DMS79 treated with DMSO at 0.1 percent for 48 hours (cell line): Measurements from ENCODE around the gene C19orf67.
A peak's percentile ranks its signal among the peaks of the same experiment; 100 is the strongest.
"Not testable (repeated sequence)": the region's sequence is repeated elsewhere in the genome, so short reads cannot be mapped to it uniquely, and the experiment has no call there.

Experiments used
- DNase-seq: peaks from one replicate; lab custom pipeline; 2025; lab: John Stamatoyannopoulos, UW

Gene C19orf67

DNA sequence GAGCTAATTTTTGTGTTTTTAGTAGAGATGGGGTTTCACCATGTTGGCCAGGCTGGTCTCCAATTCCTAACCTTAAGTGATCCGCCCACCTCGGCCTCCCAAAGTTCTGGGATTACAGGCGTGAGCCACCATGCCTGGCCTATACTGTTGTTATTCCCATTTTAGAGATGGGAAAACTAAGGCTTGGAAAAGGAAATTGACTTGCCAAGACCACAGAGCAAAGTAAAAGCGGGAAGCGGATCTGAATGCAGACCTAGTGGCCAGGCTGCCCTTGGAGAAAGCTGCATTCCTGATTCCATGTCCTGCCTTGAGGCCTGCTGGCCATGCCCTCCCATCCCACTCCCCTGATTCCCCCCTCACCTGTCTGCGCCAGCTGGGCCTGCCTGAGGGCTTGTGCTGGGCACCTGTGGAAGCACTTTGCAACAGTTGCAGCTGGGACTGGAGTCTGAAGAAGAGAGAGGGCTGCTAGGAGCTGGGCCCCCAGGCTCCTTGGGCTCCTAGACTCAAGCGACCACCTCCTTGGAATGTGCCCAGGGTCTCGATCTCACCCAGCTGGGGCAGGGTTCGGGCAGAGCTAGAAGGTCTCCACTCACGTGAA is 29.4 kb downstream of the C19orf67 start:
- DNase-seq: no peak

- no peak for DNase-seq
Measured at GRCh38 chr19:14055396-14055795, 30.2 kb downstream of the C19orf67 start.

- DNase-seq: no peak
Measured at GRCh38 chr19:14054721-14055120, 30.9 kb downstream of the C19orf67 start.

- DNase-seq: no peak
Measured at GRCh38 chr19:14054099-14054498, 31.5 kb downstream of the C19orf67 start.

DNA sequence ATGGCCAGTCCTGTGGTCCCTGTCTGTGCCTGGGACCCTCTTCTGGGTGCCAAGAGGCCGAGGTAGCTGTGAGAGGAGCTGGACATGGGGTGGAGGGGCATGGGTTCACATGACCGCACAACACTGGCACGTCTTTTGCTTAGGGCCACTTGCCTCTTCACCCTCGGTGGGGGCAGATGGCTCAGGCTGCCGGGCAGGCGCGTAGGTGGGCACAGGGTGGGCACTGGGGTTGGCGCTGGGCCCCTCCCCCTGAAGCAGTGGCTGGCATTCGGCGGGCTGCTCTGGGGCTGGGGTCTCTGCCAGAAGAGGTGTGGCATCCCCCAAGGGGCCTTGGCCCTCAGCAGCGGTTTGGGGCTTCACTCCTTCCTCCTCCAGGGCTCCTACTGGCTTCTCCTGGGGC is 32.1 kb downstream of the C19orf67 start:
- no peak for DNase-seq

DNA sequence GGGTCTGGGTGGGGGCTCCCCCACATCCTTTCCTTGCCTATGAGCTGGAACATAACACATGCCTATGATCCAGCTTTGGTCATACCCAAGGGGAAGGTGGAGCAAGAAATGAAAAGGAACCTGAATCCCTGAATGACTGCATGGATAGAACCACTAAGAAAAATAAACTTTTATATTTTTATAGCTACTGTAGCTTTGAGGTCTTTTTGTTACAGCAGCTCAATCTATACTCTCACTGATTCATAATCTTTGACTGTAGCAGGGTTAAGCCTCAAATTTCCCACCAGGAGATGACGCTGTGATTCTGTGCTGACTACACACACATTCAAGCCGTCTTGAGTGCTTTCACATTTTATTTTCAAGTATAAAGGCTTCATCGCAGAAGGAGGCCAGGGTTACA is 32.6 kb downstream of the C19orf67 start:
- no peak for DNase-seq

DNA sequence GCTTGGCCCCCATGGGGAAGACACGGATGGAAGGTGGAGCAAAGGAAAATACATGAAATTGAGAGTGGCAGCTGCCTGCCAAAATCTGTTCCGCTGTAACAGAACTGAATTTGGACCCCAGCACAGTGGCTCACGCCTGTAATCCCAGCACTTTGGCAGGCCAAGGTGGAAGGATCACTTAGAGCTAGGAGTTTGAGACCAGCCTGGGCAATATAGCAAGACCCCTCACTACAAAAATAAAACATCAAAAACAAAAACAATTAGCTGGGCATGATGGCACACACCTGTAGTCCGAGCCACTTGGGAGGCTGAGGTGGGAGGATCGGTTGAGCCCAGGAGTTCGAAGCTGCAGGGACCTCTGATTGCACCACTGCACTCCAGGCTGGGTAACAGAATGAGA is 33.1 kb downstream of the C19orf67 start:
- no peak for DNase-seq

GRCh38 chr19:14051980-14052379 is 33.6 kb downstream of the C19orf67 start:
- DNase-seq: no peak

DNA sequence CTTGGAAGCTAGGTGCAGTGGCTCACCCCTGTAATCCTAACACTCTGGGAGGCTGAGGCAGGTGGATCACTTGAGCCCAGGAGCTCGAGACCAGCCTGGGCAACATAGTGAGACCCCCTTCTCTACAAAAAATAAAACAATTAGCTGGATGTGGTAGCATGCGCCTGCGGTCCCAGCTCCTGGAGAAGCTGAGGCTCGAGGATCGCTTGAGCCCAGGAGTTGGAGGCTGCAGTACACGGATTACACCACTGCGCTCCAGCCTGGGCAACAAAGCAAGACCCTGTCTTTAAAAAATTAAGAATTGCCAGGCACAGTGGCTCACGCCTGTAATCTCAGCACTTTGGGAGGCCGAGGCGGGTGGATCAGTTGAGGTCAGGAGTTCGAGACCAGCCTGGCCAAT is 34.6 kb downstream of the C19orf67 start:
- not testable (repeated sequence) for DNase-seq

DNA sequence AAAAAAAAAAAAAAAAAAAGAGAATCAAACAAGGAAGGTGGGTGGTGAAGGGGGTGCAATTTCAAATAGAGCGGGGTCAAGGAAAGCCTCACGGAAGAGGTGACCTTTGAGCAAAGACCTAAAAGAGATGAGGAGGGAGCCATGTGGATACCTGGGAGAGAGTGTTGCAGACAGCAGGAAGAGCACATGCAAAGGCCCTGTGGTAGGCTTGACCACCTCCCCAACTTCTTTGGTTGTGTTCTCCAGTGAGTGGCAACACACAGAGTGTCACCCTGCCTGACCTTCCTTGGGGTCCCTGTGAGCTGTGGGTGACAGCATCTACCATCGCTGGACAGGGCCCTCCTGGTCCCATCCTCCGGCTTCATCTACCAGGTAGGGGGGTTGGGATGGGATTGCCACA is 35.1 kb downstream of the C19orf67 start:
- DNase-seq: no peak

DNA sequence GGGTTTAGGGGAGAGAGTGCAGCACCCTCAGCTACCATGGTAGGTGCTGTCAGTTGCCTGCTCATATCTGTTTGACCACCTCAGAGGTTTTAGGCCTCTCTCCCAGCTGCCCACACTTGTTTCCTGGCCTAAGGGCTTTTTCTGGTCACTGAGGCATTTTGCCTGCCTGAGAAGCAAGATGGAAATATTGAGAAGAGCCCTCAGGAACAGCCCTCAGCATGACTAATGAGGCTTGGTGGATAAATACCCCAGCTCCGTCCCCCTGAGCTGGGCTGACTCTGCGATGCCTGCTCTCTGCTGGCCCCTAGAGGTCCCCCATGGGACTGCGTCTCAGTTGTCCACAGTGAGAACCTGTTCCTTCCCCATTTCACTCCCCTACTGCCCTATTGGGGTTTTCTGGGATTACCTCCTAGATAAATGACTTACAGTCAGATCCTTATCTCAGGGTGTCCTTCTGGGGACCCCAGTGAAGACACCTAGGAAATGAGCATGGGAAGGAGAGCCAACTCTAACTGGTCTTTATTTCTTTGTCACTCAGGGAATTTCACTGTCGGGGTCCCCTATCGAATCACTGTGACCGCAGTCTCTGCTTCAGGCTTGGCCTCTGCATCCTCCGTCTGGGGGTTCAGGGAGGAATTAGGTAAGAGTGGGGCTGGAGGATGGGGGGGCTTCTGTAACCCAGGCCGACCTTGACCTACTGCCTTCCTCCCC is 37.0 kb downstream of the C19orf67 start:
- DNase-seq: no peak

GRCh38 chr19:14047866-14048265 is 37.7 kb downstream of the C19orf67 start:
- DNase-seq: not testable (repeated sequence)

DNA sequence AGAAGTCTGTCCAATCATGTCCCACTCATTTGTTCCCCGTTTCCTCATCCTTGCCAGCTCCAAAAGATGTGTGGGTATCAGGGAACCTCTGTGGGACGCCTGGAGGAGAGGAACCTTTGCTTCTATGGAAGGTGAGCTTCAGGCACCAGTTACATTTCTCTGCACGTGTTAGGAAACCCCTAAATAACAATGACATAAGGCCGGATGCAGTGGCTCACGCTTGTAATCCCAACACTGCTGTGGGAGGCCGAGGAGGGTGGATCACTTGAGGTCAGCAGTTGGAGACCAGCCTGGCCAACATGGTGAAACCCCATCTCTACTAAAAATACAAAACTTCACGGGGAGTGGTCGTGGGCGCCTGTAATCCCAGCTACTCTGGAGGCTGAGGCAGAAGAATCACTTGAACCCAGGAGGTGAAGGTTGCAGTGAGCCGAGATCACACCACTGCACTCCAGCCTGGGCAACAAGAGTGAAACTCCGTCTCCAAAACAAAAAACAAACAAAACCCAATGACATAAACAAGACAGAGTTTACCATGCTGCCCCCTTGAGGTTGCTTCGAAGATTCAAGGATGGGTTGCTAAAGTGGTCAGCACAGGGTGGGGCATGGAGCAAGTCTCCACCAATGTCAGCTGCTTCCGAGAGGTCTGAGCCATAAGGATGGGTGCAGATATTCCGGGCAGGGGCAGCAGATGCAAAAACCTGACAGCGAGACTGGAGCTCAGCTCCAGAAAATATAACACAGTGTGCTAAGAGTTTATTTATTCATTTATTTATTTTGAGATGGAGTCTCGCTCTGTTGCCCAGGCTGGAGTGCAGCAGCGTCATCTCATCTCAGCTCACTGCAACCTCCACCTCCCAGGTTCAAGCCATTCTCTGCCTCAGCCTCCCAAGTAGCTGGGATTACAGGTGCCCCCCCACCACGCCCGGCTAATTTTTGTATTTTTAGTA is 42.6 kb downstream of the C19orf67 start:
- not testable (repeated sequence) for DNase-seq

- DNase-seq: no peak
Measured at GRCh38 chr19:14039181-14039580, 46.4 kb downstream of the C19orf67 start.

- DNase-seq: no peak
Measured at GRCh38 chr19:14035706-14036105, 49.9 kb downstream of the C19orf67 start.

GRCh38 chr19:14035159-14035558 is 50.4 kb downstream of the C19orf67 start:
- DNase-seq: not testable (repeated sequence)

DNA sequence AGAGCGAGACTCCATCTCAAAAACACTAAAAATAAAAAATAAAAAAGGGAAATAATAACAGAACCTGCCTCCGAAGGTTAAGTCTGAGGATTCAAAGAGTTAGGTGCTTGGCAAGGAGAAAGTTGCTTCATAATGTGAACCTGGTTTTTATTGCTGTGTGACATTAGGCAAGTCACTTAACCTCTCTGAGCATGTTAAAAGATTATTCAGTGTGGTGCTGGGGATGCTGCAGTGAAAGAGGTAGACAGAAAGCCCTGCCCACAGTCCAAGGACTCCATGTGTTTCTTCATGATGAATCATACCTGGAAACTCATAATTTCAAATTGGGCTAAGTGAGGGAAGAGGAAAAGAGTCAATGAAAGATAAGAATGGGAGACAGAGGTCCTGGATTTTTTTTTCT is 51.6 kb downstream of the C19orf67 start:
- DNase-seq: no peak

DNA sequence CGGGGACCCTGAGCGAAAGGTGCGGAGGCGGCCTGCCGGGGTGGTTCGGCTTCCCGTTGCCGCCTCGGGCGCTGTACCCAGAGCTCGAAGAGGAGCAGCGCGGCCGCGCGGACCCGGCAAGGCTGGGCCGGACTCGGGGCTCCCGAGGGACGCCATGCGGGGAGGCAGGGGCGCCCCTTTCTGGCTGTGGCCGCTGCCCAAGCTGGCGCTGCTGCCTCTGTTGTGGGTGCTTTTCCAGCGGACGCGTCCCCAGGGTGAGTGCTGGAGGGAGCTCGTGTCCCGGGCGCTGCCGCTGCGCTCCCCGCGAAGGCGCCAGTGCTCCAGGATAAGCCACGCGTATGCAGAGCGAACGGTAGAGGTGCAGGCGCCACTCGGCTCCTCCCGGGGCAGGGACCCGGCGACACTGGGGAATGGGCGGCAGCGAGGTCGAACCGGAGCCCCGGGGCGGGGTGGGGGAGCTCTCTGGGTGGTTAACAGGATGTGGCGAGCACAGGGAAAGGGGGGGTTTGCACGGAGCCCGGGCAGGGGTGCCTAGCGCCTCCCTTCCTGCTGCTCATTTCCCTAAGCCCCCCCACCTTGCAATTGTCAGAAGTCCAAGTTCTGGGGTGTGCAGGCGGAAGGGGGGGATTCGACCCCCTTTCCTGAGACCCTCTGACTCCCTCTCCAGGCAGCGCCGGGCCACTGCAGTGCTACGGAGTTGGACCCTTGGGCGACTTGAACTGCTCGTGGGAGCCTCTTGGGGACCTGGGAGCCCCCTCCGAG is 53.7 kb downstream of the C19orf67 start, which contains the start of gene IL27RA:
TSS of gene IL27RA (plus strand) at position 44 of the 762 bp plus-strand sequence. CDS start at position 155, 111 bp downstream.
- peak; percentile 33 for DNase-seq
